Peyer's patch (tissue), 4 donors: ENCODE measurements around the gene PMP22.

ENCODE experiments used
- CTCF ChIP-seq, 6 experiments: fragments of 450-650 bp in 4 of 6; fragments of 200-600 bp in 2 of 6; sonication (generic) in 1 of 6; IDR thresholded peaks; one replicate each; pipeline ENCODE4 v1.5.1; 2017 to 2019; ENCODE audit warnings: antibody characterized with exemption in 6 of 6, mild to moderate bottlenecking in 3 of 6, moderate library complexity in 1 of 6
- POLR2A ChIP-seq, 2 donors: fragments of 450-650 bp; IDR thresholded peaks; one replicate each; pipeline ENCODE4 v1.5.1; 2017; ENCODE audit warnings: antibody characterized with exemption in 2 of 2, mild to moderate bottlenecking in 2 of 2, moderate library complexity in 2 of 2

GRCh38 chr17:15257796-15258512 lies 7.2 kb downstream of the PMP22 start:
- TF ChIP-seq CTCF (IDR thresholded peaks at IDR 0.05) = no peak
- no peak for TF ChIP-seq POLR2A (IDR thresholded peaks at IDR 0.05)
